GM21447 (cell line): Measurements from ENCODE around the gene TMEM151A.
"Not testable (repeated sequence)": the region's sequence is repeated elsewhere in the genome, so short reads cannot be mapped to it uniquely, and the experiment has no call there.

Source experiments
- ATAC-seq: cut with Tn5 transposase; IDR thresholded peaks from one replicate; pipeline ENCODE4 v1.9.1; 2021; ENCODE audit not compliant: unreplicated experiment

Gene TMEM151A

GRCh38 chr11:66291706-66292542 lies at the start of gene TMEM151A:
Gene TMEM151A, plus strand, starts transcription at chr11:66291894. Its CDS starts 120 bp downstream, at chr11:66292014.
- no peak for ATAC-seq

- no peak for ATAC-seq
Measured at GRCh38 chr11:66242095-66242765, 49.5 kb upstream of the TMEM151A start.

GRCh38 chr11:66243782-66244535 lies 47.7 kb upstream of the TMEM151A start:
- no peak for ATAC-seq

- ATAC-seq = no peak
Measured at GRCh38 chr11:66247295-66247694, 44.4 kb upstream of the TMEM151A start.

- no peak for ATAC-seq
Measured at GRCh38 chr11:66247801-66248200, 43.9 kb upstream of the TMEM151A start.

GRCh38 chr11:66248903-66249302 lies 42.8 kb upstream of the TMEM151A start:
- no peak for ATAC-seq

GRCh38 chr11:66251809-66252208 lies 39.9 kb upstream of the TMEM151A start:
- no peak for ATAC-seq

- ATAC-seq = not testable (repeated sequence)
Measured at GRCh38 chr11:66253081-66253480, 38.6 kb upstream of the TMEM151A start.

GRCh38 chr11:66258473-66258893 lies 33.2 kb upstream of the TMEM151A start:
- ATAC-seq = no peak

- no peak for ATAC-seq
Measured at GRCh38 chr11:66259225-66259624, 32.5 kb upstream of the TMEM151A start.

- ATAC-seq = no peak
Measured at GRCh38 chr11:66259956-66260355, 31.7 kb upstream of the TMEM151A start.

GRCh38 chr11:66261578-66261977 lies 30.1 kb upstream of the TMEM151A start:
- no peak for ATAC-seq

GRCh38 chr11:66262191-66262590 lies 29.5 kb upstream of the TMEM151A start:
- no peak for ATAC-seq

- ATAC-seq = no peak
Measured at GRCh38 chr11:66262696-66263095, 29.0 kb upstream of the TMEM151A start.

GRCh38 chr11:66263231-66263630 lies 28.5 kb upstream of the TMEM151A start:
- ATAC-seq = no peak

GRCh38 chr11:66263785-66264184 lies 27.9 kb upstream of the TMEM151A start:
- no peak for ATAC-seq

GRCh38 chr11:66264383-66264782 lies 27.3 kb upstream of the TMEM151A start:
- ATAC-seq = no peak

GRCh38 chr11:66264914-66265313 lies 26.8 kb upstream of the TMEM151A start:
- no peak for ATAC-seq

- no peak for ATAC-seq
Measured at GRCh38 chr11:66265531-66266377, 25.9 kb upstream of the TMEM151A start.

- ATAC-seq = no peak
Measured at GRCh38 chr11:66266378-66267038, 25.2 kb upstream of the TMEM151A start.
